IMR-90 (cell line): ENCODE measurements around the gene MACF1. TPM values are rescaled to one million over a fixed set of nuclear protein-coding genes. Genes with fewer than 3 reads are reported as not detected.

Experiments
- ATAC-seq: fragments of 200-7000 bp; cut with Tn5 transposase; 2 replicates; pipeline ENCODE4 v1.9.1; 2020; ENCODE audit warnings: low read depth, mild to moderate bottlenecking, moderate library complexity
- BruUV-seq: library from RNA; stranded (reverse); fragments of 400-500 nt; replicated peaks from 2 replicates; lab custom pipeline; 2021; lab: Mats Ljungman, UMichigan
- CTCF ChIA-PET: fragments of 300-600 bp; formaldehyde crosslinking; extraction: SDS; loops from one replicate; lab custom pipeline; 2021; ENCODE audit warnings: antibody characterized with exemption; lab: Yijun Ruan, JAX
- POLR2A ChIA-PET: fragments of 300-600 bp; sonication (Branson Sonifier 250); formaldehyde crosslinking; loops from one replicate; lab custom pipeline; 2022; ENCODE audit warnings: antibody characterized with exemption; ENCODE audit not compliant: unreplicated experiment; lab: Charles Lee
- DNase-seq: peaks from one replicate; pipeline ENCODE4 v3.0.0; 2013
- H2AFZ ChIP-seq: replicated peaks from 2 replicates; pipeline ENCODE3; 2013; ENCODE audit warnings: low read length, mild to moderate bottlenecking; ENCODE audit not compliant: poor library complexity
- H2AK5ac ChIP-seq: 2 replicates; pipeline ENCODE4 v1.6.1; 2013; ENCODE audit warnings: low read depth, low read length, inconsistent platforms
- H2AK9ac ChIP-seq: replicated peaks from 2 replicates; pipeline ENCODE3; 2013; ENCODE audit warnings: mild to moderate bottlenecking, low read depth, low read length, moderate library complexity; ENCODE audit not compliant: poor library complexity
- H2BK120ac ChIP-seq: 2 replicates; pipeline ENCODE4 v1.6.1; 2013; ENCODE audit warnings: low read depth, low read length, inconsistent platforms
- H2BK15ac ChIP-seq: 3 replicates; pipeline ENCODE4 v1.6.1; 2013; ENCODE audit warnings: low read depth, low read length, inconsistent platforms
- H2BK20ac ChIP-seq: 2 replicates; pipeline ENCODE4 v1.6.1; 2013; ENCODE audit warnings: low read depth, mild to moderate bottlenecking, inconsistent platforms, low read length, moderate library complexity
- H2BK5ac ChIP-seq: 2 replicates; pipeline ENCODE4 v1.6.1; 2013; ENCODE audit warnings: mild to moderate bottlenecking, low read depth, low read length, inconsistent platforms; ENCODE audit not compliant: poor library complexity, severe bottlenecking
- H3K14ac ChIP-seq: replicated peaks from 2 replicates; pipeline ENCODE4 v1.6.1; 2013; ENCODE audit warnings: low read depth, low read length, inconsistent platforms
- H3K18ac ChIP-seq: 2 replicates; pipeline ENCODE4 v1.6.1; 2013; ENCODE audit warnings: low read depth, low read length, control low read depth
- H3K23ac ChIP-seq: 2 replicates; pipeline ENCODE4 v1.6.1; 2013; ENCODE audit warnings: low read depth, low read length, inconsistent platforms
- H3K27ac ChIP-seq: 2 replicates; pipeline ENCODE4 v1.5.1; 2013; ENCODE audit warnings: mild to moderate bottlenecking, control low read depth, low read length; ENCODE audit not compliant: insufficient read depth
- H3K27me3 ChIP-seq: 2 replicates; pipeline ENCODE4 v1.6.1; 2013; ENCODE audit warnings: low read length; ENCODE audit not compliant: control insufficient read depth, insufficient read depth
- H3K36me3 ChIP-seq: 2 replicates; pipeline ENCODE4 v1.6.1; 2013; ENCODE audit warnings: low read length, mixed read lengths; ENCODE audit not compliant: control insufficient read depth, insufficient read depth
- H3K4ac ChIP-seq: 2 replicates; pipeline ENCODE4 v1.6.1; 2013; ENCODE audit warnings: low read depth, low read length, inconsistent platforms
- H3K4me1 ChIP-seq: 2 replicates; pipeline ENCODE4 v1.6.1; 2013; ENCODE audit warnings: low read length, mixed read lengths; ENCODE audit not compliant: control insufficient read depth, insufficient read depth
- H3K4me2 ChIP-seq: 2 replicates; pipeline ENCODE4 v1.6.1; 2013; ENCODE audit warnings: low read depth, mild to moderate bottlenecking, control low read depth, low read length, moderate library complexity
- H3K4me3 ChIP-seq: 2 replicates; pipeline ENCODE4 v1.5.1; 2013; ENCODE audit warnings: low read depth, mild to moderate bottlenecking, control low read depth, low read length, moderate library complexity; ENCODE audit not compliant: insufficient read depth
- H3K56ac ChIP-seq: 2 replicates; pipeline ENCODE4 v1.6.1; 2013; ENCODE audit warnings: low read length, inconsistent platforms; ENCODE audit not compliant: insufficient read depth; ENCODE audit errors: extremely low read depth
- H3K79me1 ChIP-seq, 2 experiments: 2 replicates each; pipeline ENCODE4 v1.6.1; 2013; ENCODE audit warnings: low read length in 2 of 2, inconsistent platforms in 1 of 2, low read depth in 1 of 2
- H3K9ac ChIP-seq: 2 replicates; pipeline ENCODE4 v1.6.1; 2013; ENCODE audit warnings: low read depth, low read length, control low read depth
- H3K9me1 ChIP-seq: 2 replicates; pipeline ENCODE4 v1.6.1; 2013; ENCODE audit warnings: low read length, inconsistent platforms; ENCODE audit not compliant: insufficient read depth
- H3K9me3 ChIP-seq: 2 replicates; pipeline ENCODE4 v1.6.1; 2013; ENCODE audit warnings: low read length; ENCODE audit not compliant: control insufficient read depth, insufficient read depth
- H4K20me1 ChIP-seq: 2 replicates; pipeline ENCODE4 v1.6.1; 2013; ENCODE audit warnings: low read length, inconsistent platforms; ENCODE audit not compliant: insufficient read depth
- H4K5ac ChIP-seq: 2 replicates; pipeline ENCODE4 v1.6.1; 2013; ENCODE audit warnings: mild to moderate bottlenecking, low read depth, low read length, control low read depth
- H4K8ac ChIP-seq, 2 experiments: 2 replicates each; pipeline ENCODE4 v1.6.1; 2013; ENCODE audit warnings: low read depth in 2 of 2, low read length in 2 of 2, control low read depth in 1 of 2, inconsistent platforms in 1 of 2
- H4K91ac ChIP-seq: 2 replicates; pipeline ENCODE4 v1.6.1; 2013; ENCODE audit warnings: low read depth, low read length, inconsistent platforms; ENCODE audit not compliant: insufficient read depth
- CHD1 ChIP-seq: IDR thresholded peaks from 2 replicates; pipeline ENCODE4 v1.6.1; 2012; ENCODE audit warnings: low read depth, low read length, improper control_type of control experiment
- RAD21 ChIP-seq: IDR thresholded peaks from 2 replicates; pipeline ENCODE4 v1.6.1; 2012; ENCODE audit warnings: low read length, improper control_type of control experiment
- WGBS, 2 experiments: methylation state at CpG; one replicate each; pipeline versions ENCODE4 v1.1.5 to v1.1.7; 2013; ENCODE audit warnings: missing lambda C conversion rate in 2 of 2; ENCODE audit not compliant: insufficient read length in 1 of 2; ENCODE audit errors: extremely low coverage in 2 of 2; 5-methylcytosine and 5-hydroxymethylcytosine counted together
- dilution Hi-C: fragments of 300-500 bp; cut with HindIII; formaldehyde crosslinking; loops from one replicate; pipeline ENCODE4 v1.14.3; 2018; ENCODE audit warnings: low sequenced_read_pairs; ENCODE audit not compliant: unreplicated experiment
- in situ Hi-C: fragments of 300-500 bp; cut with MboI; formaldehyde crosslinking; loops from 3 replicates; pipeline ENCODE4 v1.14.3; 2019; ENCODE audit warnings: low sequenced_read_pairs, inconsistent platforms, mixed read lengths
- intact Hi-C: fragments of 100-400 bp; cut with micrococcal nuclease; formaldehyde crosslinking; loops from 2 replicates; pipeline ENCODE4 v1.10.0; 2022
- polyA plus RNA-seq, 3 experiments: library from polyadenylated mRNA; depleted of rRNA; stranded (reverse); fragments of >200 nt; gene quantifications; 2 replicates each; pipeline ENCODE4 v1.2.3, GENCODE V29; 2012; ENCODE audit warnings: low replicate concordance in 1 of 3
- total RNA-seq: library from RNA; depleted of rRNA; stranded (reverse); fragments of >200 nt; gene quantifications from 2 replicates; pipeline ENCODE4 v1.2.3, GENCODE V29; 2012
- TF ChIP-seq, protein P1 (sequence below): conservative IDR thresholded peaks from 2 replicates; pipeline ENCODE4 v1.5.1; 2012; ENCODE audit warnings: mild to moderate bottlenecking, low read depth, low read length, improper control_type of control experiment
- TF ChIP-seq, protein P2 (sequence below): fragments of 150-350 bp; IDR thresholded peaks from 2 replicates; pipeline ENCODE4 v1.6.1; 2016; ENCODE audit warnings: low read depth, mild to moderate bottlenecking, low read length, moderate library complexity, borderline replicate concordance

Gene MACF1
- total and polyA plus RNA-seq, 2 of the 4 experiments (the other 2 are of a cell fraction), result 67.6 to 369 TPM

DNA sequence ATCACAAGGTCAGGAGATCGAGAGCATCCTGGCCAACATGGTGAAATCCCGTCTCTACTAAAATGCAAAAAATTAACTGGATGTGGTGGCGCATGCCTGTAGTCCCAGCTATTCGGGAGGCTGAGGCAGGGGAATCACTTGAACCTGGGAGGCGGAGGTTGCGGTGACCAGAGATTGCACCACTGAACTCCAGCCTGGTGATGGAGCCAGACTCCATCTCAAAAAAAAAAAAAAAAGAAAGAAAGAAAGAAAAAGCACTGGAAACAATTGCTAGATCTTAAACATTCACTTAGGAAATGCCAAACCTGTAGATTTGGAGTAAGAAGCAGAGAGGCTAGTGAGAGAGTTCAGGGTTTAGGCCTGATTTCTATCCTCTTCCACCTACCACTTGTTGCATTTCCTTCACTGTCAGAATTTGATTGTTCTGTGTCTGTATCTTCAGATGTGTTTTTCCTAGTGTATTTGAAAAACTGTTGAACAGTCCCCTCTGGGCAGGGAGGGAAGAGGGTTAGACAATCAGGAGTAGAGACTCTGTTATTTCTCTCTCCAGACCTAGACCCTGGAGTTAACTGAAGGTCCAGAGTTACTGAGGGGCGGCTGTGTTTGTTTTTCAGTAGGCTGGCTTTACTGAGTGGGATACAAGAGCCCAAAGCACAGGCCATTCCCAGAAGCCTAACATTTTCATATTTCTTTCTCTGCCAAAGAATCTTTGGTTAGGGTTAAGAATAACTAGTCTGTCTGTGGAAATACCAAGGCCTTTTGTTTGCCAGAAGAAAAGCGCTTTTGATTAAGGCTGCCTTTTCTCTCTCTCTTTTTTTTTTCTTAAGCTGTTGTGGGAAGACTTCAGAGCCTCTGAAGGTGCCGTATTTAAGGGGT lies 31.1 kb upstream of the MACF1 start:
- TF ChIP-seq CHD1, result no peak
- peak; percentile 23; the same call in 1 of the 2 replicates for TF ChIP-seq RAD21
- TF ChIP-seq, protein P1, sequence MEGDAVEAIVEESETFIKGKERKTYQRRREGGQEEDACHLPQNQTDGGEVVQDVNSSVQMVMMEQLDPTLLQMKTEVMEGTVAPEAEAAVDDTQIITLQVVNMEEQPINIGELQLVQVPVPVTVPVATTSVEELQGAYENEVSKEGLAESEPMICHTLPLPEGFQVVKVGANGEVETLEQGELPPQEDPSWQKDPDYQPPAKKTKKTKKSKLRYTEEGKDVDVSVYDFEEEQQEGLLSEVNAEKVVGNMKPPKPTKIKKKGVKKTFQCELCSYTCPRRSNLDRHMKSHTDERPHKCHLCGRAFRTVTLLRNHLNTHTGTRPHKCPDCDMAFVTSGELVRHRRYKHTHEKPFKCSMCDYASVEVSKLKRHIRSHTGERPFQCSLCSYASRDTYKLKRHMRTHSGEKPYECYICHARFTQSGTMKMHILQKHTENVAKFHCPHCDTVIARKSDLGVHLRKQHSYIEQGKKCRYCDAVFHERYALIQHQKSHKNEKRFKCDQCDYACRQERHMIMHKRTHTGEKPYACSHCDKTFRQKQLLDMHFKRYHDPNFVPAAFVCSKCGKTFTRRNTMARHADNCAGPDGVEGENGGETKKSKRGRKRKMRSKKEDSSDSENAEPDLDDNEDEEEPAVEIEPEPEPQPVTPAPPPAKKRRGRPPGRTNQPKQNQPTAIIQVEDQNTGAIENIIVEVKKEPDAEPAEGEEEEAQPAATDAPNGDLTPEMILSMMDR, result peak; percentile 24
- TF ChIP-seq, protein P2, sequence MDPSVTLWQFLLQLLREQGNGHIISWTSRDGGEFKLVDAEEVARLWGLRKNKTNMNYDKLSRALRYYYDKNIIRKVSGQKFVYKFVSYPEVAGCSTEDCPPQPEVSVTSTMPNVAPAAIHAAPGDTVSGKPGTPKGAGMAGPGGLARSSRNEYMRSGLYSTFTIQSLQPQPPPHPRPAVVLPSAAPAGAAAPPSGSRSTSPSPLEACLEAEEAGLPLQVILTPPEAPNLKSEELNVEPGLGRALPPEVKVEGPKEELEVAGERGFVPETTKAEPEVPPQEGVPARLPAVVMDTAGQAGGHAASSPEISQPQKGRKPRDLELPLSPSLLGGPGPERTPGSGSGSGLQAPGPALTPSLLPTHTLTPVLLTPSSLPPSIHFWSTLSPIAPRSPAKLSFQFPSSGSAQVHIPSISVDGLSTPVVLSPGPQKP, result no peak
- H3K23ac ChIP-seq, result peak overlapping the region; percentile 37
- no peak overlapping the region for H2AK9ac ChIP-seq
- peak overlapping the region; percentile 54 for H3K14ac ChIP-seq
- no peak overlapping the region for H2AK5ac ChIP-seq
- DNase-seq (no peak), ATAC-seq (no peak; the same call in 1 of the 2 replicates)
- H3K9me3 ChIP-seq, result no peaks in the 10 kb centered on the region
- H2BK20ac ChIP-seq, result peak overlapping the region; percentile 43; the same call in 1 of the 2 replicates
- peak overlapping the region; percentile 14; the same call in 1 of the 2 replicates for H3K4ac ChIP-seq
- H4K5ac ChIP-seq, result peak overlapping the region; percentile 93
- peak overlapping the region; percentile 31; the same call in 1 of the 2 replicates for H3K4me2 ChIP-seq
- H3K27ac ChIP-seq, result peak overlapping the region; percentile 85; the same call in 1 of the 2 replicates
- peak overlapping the region; percentile 58 for H3K9ac ChIP-seq
- ChIA-PET POLR2A (interaction anchor here (0.5 to 0.7 kb wide), 2 partner anchors 26 to 311 kb away, joined by 10 to 34 read pairs; no protein-coding TSS in a partner anchor), CTCF (interaction anchor here (0.9 kb wide), 1 partner anchor 32 kb away, joined by 3 read pairs; no protein-coding TSS in a partner anchor)
- peak overlapping the region; percentile 60 for H2BK120ac ChIP-seq
- H4K20me1 ChIP-seq, result peaks cover 4% of the 10 kb centered on the region; the same call in 1 of the 2 replicates
- peaks cover 28% of the 10 kb centered on the region for H3K4me1 ChIP-seq
- no peak overlapping the region for H3K4me3 ChIP-seq
- WGBS, 2 experiments, result no CpG with 5 or more reads among the region's 9 CpGs
- peak overlapping the region; percentile 18 to 35; a peak in 2 of 4 replicates for H4K8ac ChIP-seq
- H3K9me1 ChIP-seq, result peaks cover 16% of the 10 kb centered on the region
- dilution Hi-C loops (no loop called here), intact Hi-C loops (no loop called here), in situ Hi-C loops (no loop called here)
- no peak overlapping the region for H3K56ac ChIP-seq
- peaks cover 21 to 69% of the 10 kb centered on the region in 2 experiments for H3K79me1 ChIP-seq
- H2BK15ac ChIP-seq, result no peak overlapping the region
- no peaks in the 10 kb centered on the region for H3K36me3 ChIP-seq
- H2BK5ac ChIP-seq, result peak overlapping the region; percentile 62
- no peak overlapping the region for H2AFZ ChIP-seq
- H4K91ac ChIP-seq, result peak overlapping the region; percentile 29; the same call in 1 of the 2 replicates
- H3K27me3 ChIP-seq, result no peaks in the 10 kb centered on the region
- H3K18ac ChIP-seq, result peak overlapping the region; percentile 92
- no TSS peak for BruUV-seq
